Common myeloid progenitor, CD34-positive (primary cell): Measurements from ENCODE around the gene ONECUT3.

Experiments
- CTCF ChIA-PET: fragments of 350-600 bp; sonication (Branson Sonifier 250); formaldehyde crosslinking; loops from one replicate; lab custom pipeline; 2021; ENCODE audit warnings: antibody characterized with exemption; lab: Charles Lee
- POLR2A ChIA-PET: fragments of 350-600 bp; sonication (Branson Sonifier 250); formaldehyde crosslinking; loops from one replicate; lab custom pipeline; 2021; ENCODE audit warnings: antibody characterized with exemption; lab: Charles Lee
- DNase-seq, 3 donors: peaks; one replicate each; pipeline versions ENCODE4 v3.0.0 to v3.0.0-alpha.2; 2013
- H3K27ac ChIP-seq, 2 experiments: 1 replicate in 1 of 2; 2 replicates in 1 of 2; pipeline ENCODE4 v1.7.0; 2013; ENCODE audit warnings: inconsistent platforms in 2 of 2, low read length in 2 of 2, mild to moderate bottlenecking in 2 of 2, low read depth in 1 of 2, moderate library complexity in 1 of 2; ENCODE audit not compliant: severe bottlenecking in 2 of 2, insufficient read depth in 1 of 2, poor library complexity in 1 of 2
- H3K27me3 ChIP-seq, 5 experiments: replicated peaks in 2 of 5; 1 replicate in 3 of 5; 2 replicates in 2 of 5; pipeline versions ENCODE4 v1.6.1 to v1.7.0; 2013; ENCODE audit warnings: low read length in 4 of 5, mild to moderate bottlenecking in 2 of 5, moderate library complexity in 2 of 5, inconsistent platforms in 1 of 5; ENCODE audit not compliant: insufficient read depth in 5 of 5, control insufficient read depth in 4 of 5
- H3K36me3 ChIP-seq, 4 experiments: 1 replicate in 2 of 4; 2 replicates in 2 of 4; pipeline versions ENCODE4 v1.6.1 to v1.7.0; 2013; ENCODE audit warnings: low read length in 3 of 4, control low read depth in 1 of 4, mild to moderate bottlenecking in 1 of 4; ENCODE audit not compliant: control insufficient read depth in 4 of 4, insufficient read depth in 4 of 4
- H3K4me1 ChIP-seq, 4 experiments: 1 replicate in 3 of 4; 2 replicates in 1 of 4; pipeline versions ENCODE4 v1.6.1 to v1.7.1; 2013; ENCODE audit warnings: low read length in 3 of 4, mild to moderate bottlenecking in 3 of 4, control low read depth in 1 of 4, inconsistent platforms in 1 of 4, moderate library complexity in 1 of 4; ENCODE audit not compliant: control insufficient read depth in 4 of 4, insufficient read depth in 4 of 4; ENCODE audit errors: control extremely low read depth in 1 of 4
- H3K4me3 ChIP-seq, 7 experiments: 1 replicate in 4 of 7; 2 replicates in 3 of 7; pipeline versions ENCODE4 v1.5.1 to v1.7.0; 2013; ENCODE audit warnings: mild to moderate bottlenecking in 7 of 7, low read length in 6 of 7, moderate library complexity in 6 of 7, inconsistent platforms in 2 of 7, low read depth in 2 of 7, control low read depth in 1 of 7; ENCODE audit not compliant: insufficient read depth in 4 of 7, control insufficient read depth in 1 of 7; ENCODE audit errors: extremely low read depth in 1 of 7
- H3K9me3 ChIP-seq, 5 experiments: 1 replicate in 4 of 5; 2 replicates in 1 of 5; pipeline versions ENCODE4 v1.6.1 to v1.7.1; 2013; ENCODE audit warnings: low read length in 4 of 5, mild to moderate bottlenecking in 2 of 5, inconsistent platforms in 1 of 5, low read depth in 1 of 5, moderate library complexity in 1 of 5; ENCODE audit not compliant: control insufficient read depth in 4 of 5, insufficient read depth in 2 of 5; ENCODE audit errors: control extremely low read depth in 1 of 5
- WGBS: methylation state at CpG from one replicate; pipeline ENCODE4 v1.1.5; 2013; ENCODE audit not compliant: insufficient coverage; 5-methylcytosine and 5-hydroxymethylcytosine counted together

ONECUT3 gene

GRCh38 chr19:1739960-1740629 is 13.2 kb upstream of the ONECUT3 start:
- no peak for DNase-seq
- H3K4me3 ChIP-seq, result no peak overlapping the region
- H3K4me1 ChIP-seq, result peaks cover 0 to 2% (median 0%) of the 10 kb centered on the region in 4 experiments
- H3K27ac ChIP-seq, result no peak overlapping the region
- POLR2A ChIA-PET, result interaction anchor here (0.6 kb wide), 1 partner anchor 43 kb away, joined by 3 read pairs; no protein-coding TSS in a partner anchor
- peaks cover 0 to 9% (median 6%) of the 10 kb centered on the region in 5 experiments for H3K9me3 ChIP-seq
- peaks cover 0 to 84% (median 25%) of the 10 kb centered on the region in 5 experiments for H3K27me3 ChIP-seq
- CTCF ChIA-PET, result interaction anchor here (1.1 to 1.3 kb wide), 2 partner anchors 31 to 43 kb away, joined by 3 to 4 read pairs; no protein-coding TSS in a partner anchor
- WGBS, result 93% methylated on average over 10 of the region's 11 CpGs
- H3K36me3 ChIP-seq, result no peaks in the 10 kb centered on the region

- ChIA-PET CTCF (interaction anchor here (1.2 to 1.9 kb wide), 3 partner anchors 18 to 61 kb away, joined by 3 to 5 read pairs (median 4); no protein-coding TSS in a partner anchor), POLR2A (no interaction called here)
- Histone ChIP-seq H3K27ac (no peak overlapping the region), H3K4me1 (peaks cover 0 to 12% (median 3%) of the 10 kb centered on the region in 4 experiments), H3K36me3 (no peaks in the 10 kb centered on the region), H3K4me3 (no peak overlapping the region), H3K27me3 (peaks cover 0 to 84% (median 31%) of the 10 kb centered on the region in 5 experiments), H3K9me3 (peaks cover 0 to 9% (median 6%) of the 10 kb centered on the region in 5 experiments)
- no peak for DNase-seq
- 87% methylated on average over 32 of the region's 34 CpGs for WGBS
Observed at GRCh38 chr19:1742989-1743696, 10.2 kb upstream of the ONECUT3 start.

GRCh38 chr19:1744133-1744665 is 9.1 kb upstream of the ONECUT3 start:
- Histone ChIP-seq H3K27me3 (peaks cover 0 to 86% (median 35%) of the 10 kb centered on the region in 5 experiments), H3K27ac (no peak overlapping the region), H3K4me1 (peaks cover 0 to 23% (median 7%) of the 10 kb centered on the region in 4 experiments), H3K9me3 (peaks cover 0 to 9% (median 6%) of the 10 kb centered on the region in 5 experiments), H3K4me3 (no peak overlapping the region), H3K36me3 (no peaks in the 10 kb centered on the region)
- WGBS, result 72% methylated on average over 9 of the region's 10 CpGs
- DNase-seq, result no peak
- ChIA-PET CTCF (interaction anchor here (0.7 to 1.2 kb wide), 2 partner anchors 16 to 43 kb away, joined by 3 read pairs; no protein-coding TSS in a partner anchor), POLR2A (no interaction called here)

- no peaks in the 10 kb centered on the region for H3K36me3 ChIP-seq
- H3K9me3 ChIP-seq, result peaks cover 0 to 6% (median 4%) of the 10 kb centered on the region in 5 experiments
- peaks cover 0 to 87% (median 39%) of the 10 kb centered on the region in 5 experiments for H3K27me3 ChIP-seq
- peaks cover 0 to 29% (median 11%) of the 10 kb centered on the region in 4 experiments for H3K4me1 ChIP-seq
- no peak for DNase-seq
- H3K27ac ChIP-seq, result no peak overlapping the region
- no peak overlapping the region for H3K4me3 ChIP-seq
- ChIA-PET POLR2A (interaction anchor here (0.6 kb wide), 1 partner anchor 27 kb away, joined by 3 read pairs; no protein-coding TSS in a partner anchor), CTCF (interaction anchor here (0.7 kb wide), 1 partner anchor 15 kb away, joined by 3 read pairs; no protein-coding TSS in a partner anchor)
- 13% methylated on average over 13 of the region's 19 CpGs for WGBS
Observed at GRCh38 chr19:1744822-1745563, 8.3 kb upstream of the ONECUT3 start.

- CTCF ChIA-PET, result interaction anchor here (1.7 kb wide), 1 partner anchor 16 kb away, joined by 7 read pairs; no protein-coding TSS in a partner anchor
- Histone ChIP-seq H3K27me3 (peaks cover 0 to 87% (median 46%) of the 10 kb centered on the region in 5 experiments), H3K4me3 (no peak overlapping the region), H3K27ac (no peak overlapping the region), H3K9me3 (peaks cover 0 to under 1% (median 0%) of the 10 kb centered on the region in 5 experiments), H3K4me1 (peaks cover 0 to 32% (median 11%) of the 10 kb centered on the region in 4 experiments), H3K36me3 (no peaks in the 10 kb centered on the region)
- POLR2A ChIA-PET, result interaction anchor here (0.6 kb wide), 1 partner anchor 26 kb away, joined by 3 read pairs; no protein-coding TSS in a partner anchor
- peak in 1 of 3 donors; percentile 40 for DNase-seq
- WGBS, result 0% methylated on average over 8 of the region's 14 CpGs
Observed at GRCh38 chr19:1745589-1746031, 7.7 kb upstream of the ONECUT3 start.
